ENCODE measurements around the gene MFSD12. TPM values are rescaled to one million over a fixed set of nuclear protein-coding genes. Genes with fewer than 3 reads are reported as not detected.

The MFSD12 gene
- total RNA-seq, 2 experiments from 2014 or later, result 61.0 to 63.5 TPM

- peaks cover 3% of the 10 kb centered on the region for H3K4me1 Mint-ChIP-seq (ENCODE audit: low read depth)
- DNase-seq, result no peak
- no peak for ATAC-seq
- H3K4me3 Mint-ChIP-seq, result no peak overlapping the region
- H3K27me3 Mint-ChIP-seq (ENCODE audit: low read depth), result no peaks in the 10 kb centered on the region
- CTCF ChIA-PET, result no interaction called here
- H3K36me3 Mint-ChIP-seq (ENCODE audit: low read depth), result peaks cover 25% of the 10 kb centered on the region
- no peak overlapping the region for H3K27ac Mint-ChIP-seq
- H3K9me3 Mint-ChIP-seq (ENCODE audit: insufficient read depth), result no peaks in the 10 kb centered on the region
- POLR2A ChIA-PET, result no interaction called here
Measured at GRCh38 chr19:3522421-3523360, 34.7 kb downstream of the MFSD12 start.

- H3K27ac Mint-ChIP-seq, result peak overlapping the region; percentile 5
- POLR2A ChIA-PET, result no interaction called here
Measured at GRCh38 chr19:3521104-3521445, 36.3 kb downstream of the MFSD12 start.

DNA sequence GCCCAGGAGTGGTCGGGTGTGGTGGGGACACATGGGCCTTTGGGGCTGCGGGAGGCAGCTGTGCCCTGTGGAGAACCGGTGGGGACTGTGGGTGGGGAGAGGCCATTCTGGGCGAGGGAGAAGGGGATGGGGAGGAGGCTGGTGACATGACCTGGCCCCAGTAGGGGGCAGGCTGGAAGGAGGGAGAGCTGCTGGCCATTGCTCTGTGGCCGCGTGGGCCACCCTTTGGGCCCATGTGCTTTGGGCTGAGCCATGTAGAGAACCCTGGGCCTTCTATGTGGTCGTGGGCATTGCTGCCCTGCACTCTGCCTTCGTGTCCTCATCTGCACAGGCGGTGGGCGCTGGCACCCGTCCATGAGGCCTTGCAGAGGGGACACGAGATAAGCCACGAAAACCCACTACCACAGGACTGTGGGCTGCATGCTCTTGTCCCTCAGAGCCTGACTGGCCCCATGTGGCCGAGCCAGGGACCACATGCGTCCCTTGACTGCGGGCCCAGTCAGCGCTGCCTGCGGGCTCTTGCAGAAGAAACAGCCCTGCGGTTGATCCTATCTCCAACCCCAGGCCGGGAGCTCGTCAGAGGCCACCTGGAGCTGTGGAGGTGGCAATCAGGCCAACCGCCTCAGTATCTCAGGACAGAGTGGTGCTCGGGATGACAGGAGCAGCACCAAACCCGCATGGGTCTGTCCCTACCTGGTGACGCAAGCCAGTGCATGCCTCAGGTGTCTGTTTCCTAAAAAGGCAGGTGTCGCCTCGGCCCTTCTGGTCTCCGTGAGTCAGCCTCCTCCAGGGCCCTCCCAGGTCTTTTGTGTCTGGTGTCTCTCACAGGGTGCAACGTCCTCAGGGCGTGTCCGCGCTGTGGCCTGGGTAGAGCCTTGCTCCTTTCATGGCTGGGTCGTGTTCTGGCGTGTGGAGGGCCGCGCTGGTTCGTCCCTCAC is 37.0 kb downstream of the MFSD12 start:
- peaks cover 22% of the 10 kb centered on the region for H3K36me3 Mint-ChIP-seq (ENCODE audit: low read depth)
- peaks cover 21% of the 10 kb centered on the region for H3K4me1 Mint-ChIP-seq (ENCODE audit: low read depth)
- POLR2A ChIA-PET, result no interaction called here
- ATAC-seq (no peak), DNase-seq (no peak)
- H3K27ac Mint-ChIP-seq, result no peak overlapping the region
- no peaks in the 10 kb centered on the region for H3K9me3 Mint-ChIP-seq (ENCODE audit: insufficient read depth)
- H3K4me3 Mint-ChIP-seq, result no peak overlapping the region
- CTCF ChIA-PET, result no interaction called here
- H3K27me3 Mint-ChIP-seq (ENCODE audit: low read depth), result no peaks in the 10 kb centered on the region

More at GRCh38 chr19:3521104-3521445, 36.3 kb downstream of the MFSD12 start:
- no peaks in the 10 kb centered on the region for H3K9me3 Mint-ChIP-seq (ENCODE audit: insufficient read depth)
- peaks cover 22% of the 10 kb centered on the region for H3K36me3 Mint-ChIP-seq (ENCODE audit: low read depth)
- DNase-seq (no peak), ATAC-seq (no peak)
- no peak overlapping the region for H3K4me3 Mint-ChIP-seq
- H3K27me3 Mint-ChIP-seq (ENCODE audit: low read depth), result no peaks in the 10 kb centered on the region
- CTCF ChIA-PET, result no interaction called here
- H3K4me1 Mint-ChIP-seq (ENCODE audit: low read depth), result peaks cover 15% of the 10 kb centered on the region

GRCh38 chr19:3519126-3519525 is 38.3 kb downstream of the MFSD12 start:
- H3K27ac Mint-ChIP-seq, result no peak overlapping the region
- DNase-seq, result no peak

GRCh38 chr19:3518659-3519058 is 38.7 kb downstream of the MFSD12 start:
- ATAC-seq (no peak), DNase-seq (no peak)
- Mint-ChIP-seq H3K27ac (no peak overlapping the region), H3K4me3 (no peak overlapping the region), H3K27me3 (ENCODE audit: low read depth) (no peaks in the 10 kb centered on the region), H3K9me3 (ENCODE audit: insufficient read depth) (no peaks in the 10 kb centered on the region), H3K4me1 (ENCODE audit: low read depth) (peaks cover 28% of the 10 kb centered on the region), H3K36me3 (ENCODE audit: low read depth) (peaks cover 16% of the 10 kb centered on the region)
- POLR2A ChIA-PET, result no interaction called here
- CTCF ChIA-PET, result no interaction called here

More at GRCh38 chr19:3519126-3519525, 38.3 kb downstream of the MFSD12 start:
- ChIA-PET POLR2A (no interaction called here), CTCF (no interaction called here)
- Mint-ChIP-seq H3K9me3 (ENCODE audit: insufficient read depth) (no peaks in the 10 kb centered on the region), H3K4me3 (no peak overlapping the region), H3K36me3 (ENCODE audit: low read depth) (peaks cover 19% of the 10 kb centered on the region), H3K27me3 (ENCODE audit: low read depth) (no peaks in the 10 kb centered on the region), H3K4me1 (ENCODE audit: low read depth) (peaks cover 27% of the 10 kb centered on the region)
- ATAC-seq, result no peak

DNA sequence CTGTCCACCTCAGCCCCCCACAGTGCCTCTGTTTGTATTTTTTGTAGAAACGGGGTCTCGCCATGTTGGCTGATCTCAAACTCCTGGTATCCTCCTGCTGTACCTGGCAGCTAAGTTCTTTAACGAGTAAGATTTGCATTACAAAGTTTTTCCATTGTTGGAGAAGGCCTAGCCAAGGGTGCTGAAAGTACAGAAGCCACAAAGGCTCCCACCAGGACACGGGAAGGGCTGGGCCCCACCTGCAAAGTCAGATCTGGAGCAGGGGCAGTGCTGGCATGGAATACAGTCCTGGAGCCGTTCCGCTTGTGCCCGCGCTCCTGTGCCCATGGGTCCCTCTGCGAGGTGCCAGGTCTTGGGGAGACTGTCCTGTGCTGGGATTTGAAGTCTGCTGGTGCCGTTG is 39.1 kb downstream of the MFSD12 start:
- Mint-ChIP-seq H3K36me3 (ENCODE audit: low read depth) (peaks cover 16% of the 10 kb centered on the region), H3K27ac (no peak overlapping the region), H3K4me1 (ENCODE audit: low read depth) (peaks cover 28% of the 10 kb centered on the region), H3K27me3 (ENCODE audit: low read depth) (no peaks in the 10 kb centered on the region), H3K9me3 (ENCODE audit: insufficient read depth) (no peaks in the 10 kb centered on the region), H3K4me3 (no peak overlapping the region)
- no peak for ATAC-seq
- CTCF ChIA-PET, result no interaction called here
- no peak for DNase-seq
- POLR2A ChIA-PET, result no interaction called here

GRCh38 chr19:3517638-3518037 is 39.7 kb downstream of the MFSD12 start:
- Mint-ChIP-seq H3K9me3 (ENCODE audit: insufficient read depth) (no peaks in the 10 kb centered on the region), H3K4me3 (no peak overlapping the region), H3K27me3 (ENCODE audit: low read depth) (no peaks in the 10 kb centered on the region), H3K36me3 (ENCODE audit: low read depth) (peaks cover 16% of the 10 kb centered on the region), H3K27ac (no peak overlapping the region), H3K4me1 (ENCODE audit: low read depth) (peaks cover 28% of the 10 kb centered on the region)
- DNase-seq (no peak), ATAC-seq (no peak)
- CTCF ChIA-PET, result no interaction called here
- POLR2A ChIA-PET, result no interaction called here

- ATAC-seq (no peak), DNase-seq (peak; percentile 33)
- no peaks in the 10 kb centered on the region for H3K9me3 Mint-ChIP-seq (ENCODE audit: insufficient read depth)
- H3K4me1 Mint-ChIP-seq (ENCODE audit: low read depth), result peaks cover 28% of the 10 kb centered on the region
- peaks cover 13% of the 10 kb centered on the region for H3K36me3 Mint-ChIP-seq (ENCODE audit: low read depth)
- H3K27ac Mint-ChIP-seq, result no peak overlapping the region
- H3K27me3 Mint-ChIP-seq (ENCODE audit: low read depth), result no peaks in the 10 kb centered on the region
- CTCF ChIA-PET, result interaction anchor here (0.5 kb wide), 1 partner anchor 32 kb away, joined by 3 read pairs; no protein-coding TSS in a partner anchor
- H3K4me3 Mint-ChIP-seq, result no peak overlapping the region
- POLR2A ChIA-PET, result interaction anchor here (0.8 kb wide), 1 partner anchor 187 kb away, joined by 3 read pairs; no protein-coding TSS in a partner anchor
Measured at GRCh38 chr19:3516675-3517207, 40.6 kb downstream of the MFSD12 start.

GRCh38 chr19:3515891-3516422 is 41.4 kb downstream of the MFSD12 start:
- no peaks in the 10 kb centered on the region for H3K9me3 Mint-ChIP-seq (ENCODE audit: insufficient read depth)
- H3K36me3 Mint-ChIP-seq (ENCODE audit: low read depth), result peaks cover 9% of the 10 kb centered on the region
- H3K4me1 Mint-ChIP-seq (ENCODE audit: low read depth), result peaks cover 26% of the 10 kb centered on the region
- CTCF ChIA-PET, result no interaction called here
- DNase-seq, result no peak
- POLR2A ChIA-PET, result no interaction called here
- no peaks in the 10 kb centered on the region for H3K27me3 Mint-ChIP-seq (ENCODE audit: low read depth)
- no peak for ATAC-seq
- peak overlapping the region; percentile 16 for H3K27ac Mint-ChIP-seq
- H3K4me3 Mint-ChIP-seq, result no peak overlapping the region

- no peak for ATAC-seq
- POLR2A ChIA-PET, result no interaction called here
- no peak for DNase-seq
- no peak overlapping the region for H3K4me3 Mint-ChIP-seq
- no peaks in the 10 kb centered on the region for H3K27me3 Mint-ChIP-seq (ENCODE audit: low read depth)
- no peaks in the 10 kb centered on the region for H3K9me3 Mint-ChIP-seq (ENCODE audit: insufficient read depth)
- CTCF ChIA-PET, result interaction anchor here (1.0 kb wide), 1 partner anchor 210 kb away, joined by 3 read pairs; no protein-coding TSS in a partner anchor
- H3K4me1 Mint-ChIP-seq (ENCODE audit: low read depth), result peaks cover 28% of the 10 kb centered on the region
- no peak overlapping the region for H3K27ac Mint-ChIP-seq
- H3K36me3 Mint-ChIP-seq (ENCODE audit: low read depth), result peaks cover 13% of the 10 kb centered on the region
Measured at GRCh38 chr19:3514930-3515329, 42.5 kb downstream of the MFSD12 start.

DNA sequence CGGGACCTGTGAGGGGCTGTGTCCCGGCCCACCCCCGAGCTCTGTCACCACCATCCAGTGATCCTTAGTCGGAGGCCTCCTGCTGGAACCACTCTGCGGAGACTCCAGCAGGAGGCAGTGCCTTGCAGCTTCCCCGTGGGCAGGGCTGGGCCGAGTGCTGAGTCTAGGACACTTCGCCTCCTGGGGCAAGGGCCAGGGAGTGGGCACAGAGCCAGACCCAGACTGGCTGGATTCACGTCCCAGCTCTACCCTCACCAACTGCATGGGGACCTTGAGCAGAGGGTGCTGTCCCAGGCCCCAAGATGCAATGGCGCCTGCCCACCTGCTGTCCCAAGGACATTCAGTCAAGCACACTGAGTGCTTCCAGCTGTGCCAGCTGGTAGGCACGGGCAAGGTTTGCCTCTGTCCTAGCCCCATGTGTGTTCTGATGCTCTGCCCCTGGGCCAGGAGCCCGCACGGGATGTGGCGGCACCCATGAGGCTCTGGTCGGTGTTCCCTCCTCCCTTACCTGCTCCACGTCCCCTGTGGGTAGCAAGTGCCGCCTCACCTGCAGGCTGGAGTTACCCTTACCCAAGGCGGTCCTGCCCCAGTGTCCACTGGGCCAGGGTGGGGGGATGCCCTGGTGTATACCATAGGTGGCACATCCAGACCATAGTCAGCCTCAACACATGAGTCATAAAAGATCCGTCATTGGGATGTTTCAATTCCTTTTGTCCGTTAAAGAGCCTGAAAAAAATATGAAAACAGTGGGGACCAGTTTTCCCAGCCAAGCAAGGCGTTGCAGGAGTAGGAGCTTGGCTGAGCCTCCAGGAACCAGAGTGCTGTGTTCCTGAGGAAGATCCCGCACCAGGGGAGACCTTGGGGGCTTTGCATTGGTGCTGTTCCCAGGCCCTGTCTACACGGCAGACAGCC is 43.9 kb downstream of the MFSD12 start:
- CTCF ChIA-PET, result no interaction called here
- ATAC-seq, result no peak
- H3K4me1 Mint-ChIP-seq (ENCODE audit: low read depth), result peaks cover 41% of the 10 kb centered on the region

More for the DNA sequence above, 43.9 kb downstream of the MFSD12 start:
- POLR2A ChIA-PET, result no interaction called here
- Mint-ChIP-seq H3K27me3 (ENCODE audit: low read depth) (no peaks in the 10 kb centered on the region), H3K9me3 (ENCODE audit: insufficient read depth) (no peaks in the 10 kb centered on the region), H3K4me3 (no peak overlapping the region), H3K27ac (no peak overlapping the region), H3K36me3 (ENCODE audit: low read depth) (peaks cover 22% of the 10 kb centered on the region)
- DNase-seq, result no peak
